Measurements from ENCODE around the gene ELMO2. TPM values are rescaled to one million over a fixed set of nuclear protein-coding genes. Genes with fewer than 3 reads are reported as not detected.

Gene ELMO2
- total RNA-seq, 1 donor from 2014 or later, result 60.3 TPM

- Mint-ChIP-seq H3K36me3 (ENCODE audit: unreplicated experiment) (no peaks in the 10 kb centered on the region), H3K27me3 (ENCODE audit: unreplicated experiment) (peaks cover 11% of the 10 kb centered on the region), H3K4me3 (ENCODE audit: unreplicated experiment) (no peak overlapping the region), H3K27ac (ENCODE audit: unreplicated experiment) (no peak overlapping the region), H3K4me1 (ENCODE audit: low read depth, unreplicated experiment) (no peaks in the 10 kb centered on the region), H3K9me3 (ENCODE audit: unreplicated experiment) (peaks cover 2% of the 10 kb centered on the region)
- TF ChIP-seq, protein P1, sequence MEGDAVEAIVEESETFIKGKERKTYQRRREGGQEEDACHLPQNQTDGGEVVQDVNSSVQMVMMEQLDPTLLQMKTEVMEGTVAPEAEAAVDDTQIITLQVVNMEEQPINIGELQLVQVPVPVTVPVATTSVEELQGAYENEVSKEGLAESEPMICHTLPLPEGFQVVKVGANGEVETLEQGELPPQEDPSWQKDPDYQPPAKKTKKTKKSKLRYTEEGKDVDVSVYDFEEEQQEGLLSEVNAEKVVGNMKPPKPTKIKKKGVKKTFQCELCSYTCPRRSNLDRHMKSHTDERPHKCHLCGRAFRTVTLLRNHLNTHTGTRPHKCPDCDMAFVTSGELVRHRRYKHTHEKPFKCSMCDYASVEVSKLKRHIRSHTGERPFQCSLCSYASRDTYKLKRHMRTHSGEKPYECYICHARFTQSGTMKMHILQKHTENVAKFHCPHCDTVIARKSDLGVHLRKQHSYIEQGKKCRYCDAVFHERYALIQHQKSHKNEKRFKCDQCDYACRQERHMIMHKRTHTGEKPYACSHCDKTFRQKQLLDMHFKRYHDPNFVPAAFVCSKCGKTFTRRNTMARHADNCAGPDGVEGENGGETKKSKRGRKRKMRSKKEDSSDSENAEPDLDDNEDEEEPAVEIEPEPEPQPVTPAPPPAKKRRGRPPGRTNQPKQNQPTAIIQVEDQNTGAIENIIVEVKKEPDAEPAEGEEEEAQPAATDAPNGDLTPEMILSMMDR (IDR thresholded peaks at IDR 0.05; ENCODE audit: partially characterized antibody, unreplicated experiment), result no peak
- DNase-seq, result no peak
Observed at GRCh38 chr20:46316984-46317684, 89.3 kb downstream of the ELMO2 start.

Other genes starting within 250 kb of the ELMO2 start
- gene CDH22, start 98.1 kb downstream of the ELMO2 start, total RNA-seq (ENCODE audit: unreplicated experiment), result 7.9 TPM
- gene ZNF334, start 106.9 kb upstream of the ELMO2 start, total RNA-seq (ENCODE audit: unreplicated experiment), result 32.9 TPM
- not detected for gene OCSTAMP, start 144.0 kb upstream of the ELMO2 start, total RNA-seq (ENCODE audit: unreplicated experiment)
- gene SLC13A3, start 244.8 kb upstream of the ELMO2 start, total RNA-seq (ENCODE audit: unreplicated experiment), result 5.8 TPM

All from glutamatergic neuron (in vitro differentiated cells).